T-helper 2 cell (primary cell): ENCODE data around the gene CEACAM19.
A peak's percentile ranks its signal among the peaks of the same experiment; 100 is the strongest.

ENCODE experiments used
- DNase-seq, 5 experiments: peaks; one replicate each; pipeline versions ENCODE4 v3.0.0 to v3.0.0-alpha.2; 2012 to 2022

The CEACAM19 gene

DNA sequence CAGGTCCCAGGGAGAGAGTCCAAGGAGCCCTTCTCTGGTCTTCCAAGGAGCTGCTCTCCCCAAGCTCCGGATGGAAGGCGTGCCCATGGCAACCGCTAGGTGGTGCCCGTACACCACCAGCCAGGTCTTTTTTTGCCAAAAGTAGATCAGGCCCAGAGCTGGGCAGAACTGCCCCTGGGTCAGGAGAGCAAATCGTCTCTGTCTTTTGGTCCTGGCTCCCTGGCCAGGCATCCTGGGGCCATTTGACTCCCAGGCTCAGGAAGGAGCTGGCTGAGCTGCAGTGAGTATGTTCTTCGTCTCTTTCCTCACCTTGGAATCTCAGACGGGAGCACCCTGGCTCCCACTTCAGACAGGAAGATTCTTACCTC lies 52.7 kb downstream of the CEACAM19 start:
- DNase-seq = peak; percentile 50 to 73 (median 69)

- no peak for DNase-seq
These were observed 54.0 kb downstream of the CEACAM19 start for GRCh38 chr19:44725251-44725650.

GRCh38 chr19:44725684-44726083 lies 54.4 kb downstream of the CEACAM19 start:
- no peak for DNase-seq

- DNase-seq = no peak
These were observed 55.2 kb downstream of the CEACAM19 start for GRCh38 chr19:44726465-44726864.

DNA sequence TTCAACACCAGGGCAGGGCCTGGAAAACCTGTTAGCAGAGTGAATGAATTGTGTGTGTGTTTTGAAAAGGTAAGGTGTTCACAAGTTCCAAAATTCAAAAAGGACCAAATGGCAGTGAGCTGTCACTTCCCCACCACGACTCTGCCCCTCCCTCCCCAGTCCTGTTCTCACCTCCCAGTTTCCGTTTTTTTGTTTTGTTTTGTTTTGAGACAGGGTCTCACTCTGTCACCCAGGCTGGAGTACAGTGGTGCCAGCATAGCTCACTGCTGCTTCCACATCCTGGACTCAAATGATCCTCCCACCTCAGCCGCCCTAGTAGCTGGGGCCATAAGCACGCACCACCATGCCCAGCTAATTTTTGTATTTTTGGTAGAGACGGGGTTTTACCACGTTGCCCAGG lies 56.9 kb downstream of the CEACAM19 start:
- no peak for DNase-seq

DNA sequence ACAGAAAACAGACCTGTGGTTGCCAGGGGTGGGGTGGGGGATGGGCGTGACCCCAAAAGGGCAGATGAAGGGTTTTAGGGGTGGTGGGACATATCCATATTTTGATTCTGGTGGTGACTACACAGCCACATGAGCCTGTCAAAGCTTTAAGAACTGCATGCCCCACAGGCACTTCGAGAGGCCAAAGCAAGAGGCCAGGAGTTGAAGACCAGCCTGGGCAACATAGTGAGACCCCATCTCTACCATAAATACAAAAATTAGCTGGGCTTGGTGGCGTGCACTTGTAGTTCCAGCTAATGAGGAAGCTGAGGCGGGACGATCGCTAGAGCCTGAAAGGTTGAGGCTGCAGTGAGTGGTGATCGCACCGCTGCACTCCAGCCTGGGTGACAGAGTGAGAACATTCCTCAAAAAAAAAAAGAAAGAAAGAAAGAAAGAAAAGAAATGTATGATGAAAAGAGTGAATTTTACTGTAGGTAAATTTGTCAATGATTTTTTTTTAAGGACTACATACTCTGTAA lies 58.3 kb downstream of the CEACAM19 start:
- DNase-seq = no peak

GRCh38 chr19:44731081-44731480 lies 59.8 kb downstream of the CEACAM19 start:
- DNase-seq = no peak

- DNase-seq = no peak
These were observed 60.3 kb downstream of the CEACAM19 start for GRCh38 chr19:44731622-44732021.

- no peak for DNase-seq
These were observed 61.1 kb downstream of the CEACAM19 start for GRCh38 chr19:44732235-44733014.
